Naive thymus-derived CD4-positive, alpha-beta T cell (primary cell): Measurements from ENCODE around the gene PLCXD3. TPM values are rescaled to one million over a fixed set of nuclear protein-coding genes. Genes with fewer than 3 reads are reported as not detected.

ENCODE experiments used
- ATAC-seq: fragments of 150-1000 bp; cut with Tn5 transposase; 2 replicates; pipeline ENCODE4 v1.10.0; 2021; ENCODE audit warnings: mild to moderate bottlenecking, moderate library complexity
- CTCF ChIA-PET: fragments of 350-600 bp; sonication (Branson Sonifier 250); formaldehyde crosslinking; loops from one replicate; lab custom pipeline; 2021; ENCODE audit warnings: antibody characterized with exemption; lab: Charles Lee
- POLR2A ChIA-PET: fragments of 350-600 bp; sonication (Branson Sonifier 250); formaldehyde crosslinking; loops from one replicate; lab custom pipeline; 2021; ENCODE audit warnings: antibody characterized with exemption, inconsistent platforms; lab: Charles Lee
- DNase-seq, 9 donors: peaks; one replicate each; pipeline versions ENCODE4 v3.0.0 to v3.0.0-alpha.2; 2020 to 2022; ENCODE audit warnings: mixed read lengths in 1 of 9
- H3K27ac ChIP-seq: one replicate; pipeline ENCODE4 v1.7.0; 2013; ENCODE audit warnings: mild to moderate bottlenecking, low read depth, low read length, moderate library complexity
- H3K27me3 ChIP-seq, 2 donors: one replicate each; pipeline ENCODE4 v1.7.0; 2013; ENCODE audit warnings: low read length in 2 of 2, mild to moderate bottlenecking in 2 of 2, moderate library complexity in 2 of 2; ENCODE audit not compliant: control insufficient read depth in 2 of 2, insufficient read depth in 2 of 2
- H3K36me3 ChIP-seq, 3 experiments: 1 replicate in 2 of 3; 2 replicates in 1 of 3; pipeline ENCODE4 v1.7.0; 2013; ENCODE audit warnings: low read length in 3 of 3, mild to moderate bottlenecking in 3 of 3, moderate library complexity in 1 of 3; ENCODE audit not compliant: insufficient read depth in 3 of 3, control insufficient read depth in 2 of 3
- H3K4me1 ChIP-seq, 2 donors: one replicate each; pipeline ENCODE4 v1.7.0; 2013; ENCODE audit warnings: low read length in 2 of 2, mild to moderate bottlenecking in 2 of 2, moderate library complexity in 1 of 2; ENCODE audit not compliant: control insufficient read depth in 2 of 2, insufficient read depth in 2 of 2
- H3K4me3 ChIP-seq: 2 replicates; pipeline ENCODE4 v1.7.0; 2013; ENCODE audit warnings: mild to moderate bottlenecking, low read length
- H3K9me3 ChIP-seq, 3 experiments: 1 replicate in 2 of 3; 2 replicates in 1 of 3; pipeline ENCODE4 v1.7.0; 2013; ENCODE audit warnings: low read length in 3 of 3; ENCODE audit not compliant: control insufficient read depth in 2 of 3
- H3K27ac Mint-ChIP-seq, 9 donors: one replicate each; pipeline ENCODE4 v1.8.0; 2020 to 2022; ENCODE audit warnings: mixed read lengths in 9 of 9, mild to moderate bottlenecking in 8 of 9, moderate library complexity in 5 of 9, inconsistent platforms in 2 of 9
- H3K27me3 Mint-ChIP-seq, 5 donors: one replicate each; pipeline ENCODE4 v1.8.0; 2021 to 2022; ENCODE audit warnings: mixed read lengths in 5 of 5, mild to moderate bottlenecking in 1 of 5
- H3K36me3 Mint-ChIP-seq, 5 donors: one replicate each; pipeline ENCODE4 v1.8.0; 2020 to 2022; ENCODE audit warnings: mixed read lengths in 5 of 5, mild to moderate bottlenecking in 3 of 5, inconsistent platforms in 1 of 5
- H3K4me1 Mint-ChIP-seq, 7 donors: one replicate each; pipeline ENCODE4 v1.8.0; 2020 to 2022; ENCODE audit warnings: mixed read lengths in 7 of 7, mild to moderate bottlenecking in 3 of 7, inconsistent platforms in 1 of 7
- H3K4me3 Mint-ChIP-seq, 10 donors: one replicate each; pipeline ENCODE4 v1.8.0; 2020 to 2022; ENCODE audit warnings: mild to moderate bottlenecking in 10 of 10, mixed read lengths in 10 of 10, moderate library complexity in 6 of 10, inconsistent platforms in 2 of 10
- H3K9me3 Mint-ChIP-seq, 11 donors: one replicate each; pipeline ENCODE4 v1.8.0; 2020 to 2022; ENCODE audit warnings: mixed read lengths in 11 of 11, mild to moderate bottlenecking in 4 of 11, inconsistent platforms in 1 of 11, moderate library complexity in 1 of 11
- intact Hi-C, 2 donors: fragments of 100-400 bp; cut with micrococcal nuclease; formaldehyde crosslinking; loops; one replicate each; pipeline ENCODE4 v1.15.1; 2023
- polyA plus RNA-seq, 2 donors: library from polyadenylated mRNA; unstranded; fragments of 300-500 nt; fragmentation: Illumina TruSeq; gene quantifications; one replicate each; pipeline ENCODE4 v1.2.3, GENCODE V29; 2021
- total RNA-seq, 6 experiments: library from RNA in 5 of 6; stranded (reverse) in 5 of 6; gene quantifications; 1 replicate in 5 of 6; 2 replicates in 1 of 6; pipeline ENCODE4 v1.2.3 and lab custom pipeline; 2021 to 2026

PLCXD3 gene
- total and polyA plus RNA-seq, 7 experiments from 2014 or later = not detected

DNA sequence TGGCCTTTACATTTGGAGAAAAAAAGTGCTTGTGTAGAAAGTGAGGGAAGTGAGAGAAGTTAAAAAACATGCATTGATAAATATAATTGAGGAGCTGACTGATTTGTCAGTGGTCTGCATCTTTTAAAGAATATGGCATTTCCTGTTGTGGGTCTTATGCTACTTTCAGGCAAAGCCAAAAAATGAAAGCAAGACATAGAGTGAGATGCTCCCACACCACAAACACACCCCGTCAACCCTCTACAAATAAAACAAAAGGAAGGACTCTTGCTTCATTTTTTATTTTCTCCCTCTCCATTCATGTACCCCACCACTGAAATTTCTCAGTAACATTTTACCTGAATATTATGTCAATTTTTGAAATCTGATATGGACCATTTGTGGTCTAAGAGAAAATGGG is 22.1 kb upstream of the PLCXD3 start:
- no peak overlapping the region for H3K27ac Mint-ChIP-seq
- H3K9me3 Mint-ChIP-seq = peaks cover 0 to 14% (median 7%) of the 10 kb centered on the region in 11 donors
- intact Hi-C loops = no loop called here
- H3K4me1 ChIP-seq = no peaks in the 10 kb centered on the region
- no peaks in the 10 kb centered on the region for H3K4me1 Mint-ChIP-seq
- no peaks in the 10 kb centered on the region for H3K9me3 ChIP-seq
- H3K36me3 ChIP-seq = no peaks in the 10 kb centered on the region
- DNase-seq (no peak), ATAC-seq (no peak)
- POLR2A ChIA-PET = no interaction called here
- H3K4me3 Mint-ChIP-seq = no peak overlapping the region
- H3K36me3 Mint-ChIP-seq = peaks cover 0 to 3% (median 0%) of the 10 kb centered on the region in 5 donors
- H3K27me3 ChIP-seq = no peaks in the 10 kb centered on the region
- H3K27me3 Mint-ChIP-seq = no peaks in the 10 kb centered on the region
- H3K4me3 ChIP-seq = no peak overlapping the region
- no peak overlapping the region for H3K27ac ChIP-seq
- CTCF ChIA-PET = no interaction called here

DNA sequence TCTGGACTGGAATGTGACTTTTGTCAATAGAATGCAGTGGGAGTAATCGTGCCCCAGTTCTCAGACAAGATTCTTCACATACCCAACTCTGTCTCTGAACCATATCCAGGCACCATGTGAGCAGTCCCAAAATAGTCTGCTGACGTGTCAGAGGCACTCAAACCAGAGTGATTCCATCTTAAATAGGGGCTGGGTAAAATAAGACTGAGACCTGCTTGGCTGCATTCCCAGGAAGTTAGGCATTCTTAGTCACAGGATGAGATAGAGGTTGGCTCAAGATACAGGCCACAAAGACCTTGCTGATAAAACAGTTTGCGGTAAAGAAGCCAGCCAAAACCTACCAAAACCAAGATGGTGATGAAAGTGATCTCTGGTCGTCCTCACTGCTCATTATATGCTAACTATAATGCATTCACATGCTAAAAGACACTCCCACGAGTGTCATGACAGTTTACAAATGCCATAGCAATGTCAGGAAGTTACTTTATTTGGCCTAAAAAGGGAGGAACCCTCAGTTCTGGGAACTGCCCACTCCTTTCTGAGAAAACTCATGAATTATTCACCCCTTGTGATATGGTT is 16.9 kb upstream of the PLCXD3 start:
- ChIA-PET POLR2A (no interaction called here), CTCF (no interaction called here)
- H3K9me3 Mint-ChIP-seq = peaks cover 0 to 19% (median 3%) of the 10 kb centered on the region in 11 donors
- Histone ChIP-seq H3K9me3 (no peaks in the 10 kb centered on the region), H3K27ac (no peak overlapping the region), H3K4me1 (no peaks in the 10 kb centered on the region), H3K27me3 (no peaks in the 10 kb centered on the region), H3K36me3 (no peaks in the 10 kb centered on the region), H3K4me3 (no peak overlapping the region)
- H3K4me1 Mint-ChIP-seq = no peaks in the 10 kb centered on the region
- DNase-seq (no peak), ATAC-seq (no peak)
- H3K4me3 Mint-ChIP-seq = no peak overlapping the region
- peaks cover 0 to 5% (median 0%) of the 10 kb centered on the region in 5 donors for H3K27me3 Mint-ChIP-seq
- H3K27ac Mint-ChIP-seq = no peak overlapping the region
- intact Hi-C loops = no loop called here
- peaks cover 0 to 4% (median 0%) of the 10 kb centered on the region in 5 donors for H3K36me3 Mint-ChIP-seq

DNA sequence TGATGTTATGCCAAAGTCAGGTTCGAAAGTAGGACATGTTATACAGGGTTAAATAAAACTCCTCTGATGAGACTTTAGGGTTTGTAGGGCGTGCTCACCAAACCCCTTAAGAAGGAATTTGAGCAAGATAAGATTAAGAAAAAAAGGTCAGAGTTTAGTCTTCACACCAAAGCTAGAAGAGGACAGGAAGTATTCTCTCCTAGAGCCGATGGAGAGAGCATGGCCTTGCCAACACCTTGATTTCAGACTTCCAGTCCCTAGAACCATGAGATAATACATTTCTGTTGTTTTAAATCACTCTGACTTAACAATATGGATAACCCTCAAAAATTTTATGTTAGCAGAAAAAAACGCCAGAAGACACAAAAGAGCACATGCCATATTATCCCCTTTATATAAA is 16.3 kb upstream of the PLCXD3 start:
- Mint-ChIP-seq H3K27me3 (peaks cover 0 to 5% (median 0%) of the 10 kb centered on the region in 5 donors), H3K4me1 (no peaks in the 10 kb centered on the region), H3K4me3 (no peak overlapping the region), H3K9me3 (peaks cover 0 to 19% (median 3%) of the 10 kb centered on the region in 11 donors), H3K36me3 (peaks cover 0 to 4% (median 0%) of the 10 kb centered on the region in 5 donors), H3K27ac (no peak overlapping the region)
- Histone ChIP-seq H3K27ac (no peak overlapping the region), H3K9me3 (no peaks in the 10 kb centered on the region), H3K36me3 (no peaks in the 10 kb centered on the region), H3K4me1 (no peaks in the 10 kb centered on the region), H3K4me3 (no peak overlapping the region), H3K27me3 (no peaks in the 10 kb centered on the region)
- ChIA-PET CTCF (no interaction called here), POLR2A (no interaction called here)
- intact Hi-C loops = no loop called here
- DNase-seq = no peak
- no peak for ATAC-seq

GRCh38 chr5:41524174-41524573 is 13.8 kb upstream of the PLCXD3 start:
- Histone ChIP-seq H3K4me3 (no peak overlapping the region), H3K27ac (no peak overlapping the region), H3K4me1 (no peaks in the 10 kb centered on the region), H3K36me3 (no peaks in the 10 kb centered on the region), H3K27me3 (no peaks in the 10 kb centered on the region), H3K9me3 (no peaks in the 10 kb centered on the region)
- H3K27me3 Mint-ChIP-seq = peaks cover 0 to 5% (median 0%) of the 10 kb centered on the region in 5 donors
- no peak overlapping the region for H3K27ac Mint-ChIP-seq
- ChIA-PET CTCF (no interaction called here), POLR2A (no interaction called here)
- H3K4me1 Mint-ChIP-seq = no peaks in the 10 kb centered on the region
- ATAC-seq = no peak
- intact Hi-C loops = no loop called here
- no peak overlapping the region for H3K4me3 Mint-ChIP-seq
- peaks cover 0 to 4% (median 0%) of the 10 kb centered on the region in 5 donors for H3K36me3 Mint-ChIP-seq
- no peak for DNase-seq
- H3K9me3 Mint-ChIP-seq = peaks cover 0 to 13% (median 3%) of the 10 kb centered on the region in 11 donors

DNA sequence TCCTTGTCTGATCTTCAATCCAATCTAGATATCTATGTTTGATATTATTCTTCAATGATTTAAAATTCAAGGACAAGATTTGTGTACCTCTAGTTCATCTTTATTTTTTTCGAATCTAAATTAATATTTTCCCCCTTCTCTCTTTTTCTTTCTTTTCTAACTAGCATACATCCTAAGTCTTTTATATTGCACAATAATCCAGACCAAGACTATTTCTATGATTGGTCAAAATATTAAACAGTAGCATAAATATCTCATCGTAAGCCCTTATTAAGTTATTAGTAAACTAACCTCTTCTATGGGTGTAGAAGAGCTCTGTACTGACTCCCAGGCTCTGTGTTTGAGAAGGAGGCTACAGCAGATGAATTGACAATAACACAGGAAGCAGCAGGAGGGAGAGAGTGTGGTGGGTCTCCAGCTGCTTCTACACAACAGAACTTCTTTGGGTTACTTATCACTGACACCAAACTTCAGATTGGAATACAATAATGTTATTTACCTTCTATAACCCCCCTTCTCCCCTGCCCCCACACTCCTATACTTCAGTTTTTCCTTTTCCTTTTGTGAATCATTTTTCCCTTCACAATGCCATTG is 11.9 kb upstream of the PLCXD3 start:
- peaks cover 0 to 5% (median 0%) of the 10 kb centered on the region in 5 donors for H3K27me3 Mint-ChIP-seq
- no peaks in the 10 kb centered on the region for H3K36me3 ChIP-seq
- peaks cover 0 to 4% (median 0%) of the 10 kb centered on the region in 5 donors for H3K36me3 Mint-ChIP-seq
- H3K9me3 ChIP-seq = no peaks in the 10 kb centered on the region
- H3K4me1 Mint-ChIP-seq = no peaks in the 10 kb centered on the region
- ATAC-seq = no peak
- no peak overlapping the region for H3K27ac Mint-ChIP-seq
- intact Hi-C loops = no loop called here
- DNase-seq = no peak
- no peaks in the 10 kb centered on the region for H3K27me3 ChIP-seq
- H3K4me3 ChIP-seq = no peak overlapping the region
- H3K4me3 Mint-ChIP-seq = no peak overlapping the region
- H3K9me3 Mint-ChIP-seq = peaks cover 0 to 13% (median 3%) of the 10 kb centered on the region in 11 donors
- no peak overlapping the region for H3K27ac ChIP-seq
- ChIA-PET CTCF (no interaction called here), POLR2A (no interaction called here)
- H3K4me1 ChIP-seq = no peaks in the 10 kb centered on the region

- ATAC-seq (no peak), DNase-seq (no peak)
- intact Hi-C loops = no loop called here
- ChIA-PET CTCF (no interaction called here), POLR2A (no interaction called here)
- Mint-ChIP-seq H3K4me1 (no peaks in the 10 kb centered on the region), H3K9me3 (peaks cover 0 to 7% (median 2%) of the 10 kb centered on the region in 11 donors), H3K27me3 (peaks cover 0 to 5% (median 0%) of the 10 kb centered on the region in 5 donors), H3K27ac (no peak overlapping the region), H3K36me3 (peaks cover 0 to 4% (median 0%) of the 10 kb centered on the region in 5 donors), H3K4me3 (no peak overlapping the region)
- Histone ChIP-seq H3K4me3 (no peak overlapping the region), H3K9me3 (no peaks in the 10 kb centered on the region), H3K27ac (no peak overlapping the region), H3K4me1 (no peaks in the 10 kb centered on the region), H3K36me3 (no peaks in the 10 kb centered on the region), H3K27me3 (no peaks in the 10 kb centered on the region)
Measured at GRCh38 chr5:41519801-41520200, 9.4 kb upstream of the PLCXD3 start.

DNA sequence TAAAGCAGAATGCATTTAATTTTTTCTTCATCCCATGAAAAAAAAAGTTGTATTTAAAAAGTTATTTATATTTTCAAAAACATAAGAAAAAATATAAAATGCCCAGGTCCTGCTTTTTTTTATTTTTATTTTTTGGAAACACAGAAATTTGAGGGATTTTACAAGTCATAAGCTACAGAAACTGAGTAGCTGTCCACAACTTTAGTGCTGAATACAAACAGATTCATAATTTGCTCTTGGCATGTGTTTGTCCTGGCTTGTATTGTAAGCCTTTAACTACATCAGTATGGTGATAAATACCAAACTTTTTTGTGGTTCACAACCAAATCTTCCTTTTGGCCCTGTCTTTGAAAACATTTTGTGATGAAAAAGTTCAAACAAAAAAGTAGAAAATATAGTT is 7.5 kb upstream of the PLCXD3 start:
- ChIA-PET CTCF (no interaction called here), POLR2A (no interaction called here)
- Mint-ChIP-seq H3K9me3 (peaks cover 0 to 7% (median 0%) of the 10 kb centered on the region in 11 donors), H3K36me3 (no peaks in the 10 kb centered on the region), H3K4me3 (no peak overlapping the region), H3K4me1 (no peaks in the 10 kb centered on the region), H3K27ac (no peak overlapping the region), H3K27me3 (peaks cover 0 to under 1% (median 0%) of the 10 kb centered on the region in 5 donors)
- intact Hi-C loops = no loop called here
- H3K27me3 ChIP-seq = no peaks in the 10 kb centered on the region
- no peaks in the 10 kb centered on the region for H3K36me3 ChIP-seq
- no peaks in the 10 kb centered on the region for H3K4me1 ChIP-seq
- no peak overlapping the region for H3K27ac ChIP-seq
- ATAC-seq = no peak
- DNase-seq = no peak
- H3K9me3 ChIP-seq = no peaks in the 10 kb centered on the region
- H3K4me3 ChIP-seq = no peak overlapping the region
